ENCODE data around the gene ZC3H13. TPM values are rescaled to one million over a fixed set of nuclear protein-coding genes. Genes with fewer than 3 reads are reported as not detected.

ZC3H13 gene
- total RNA-seq, 4 donors from 2014 or later: 18.8 to 40.6 (median 34.7) TPM

DNA sequence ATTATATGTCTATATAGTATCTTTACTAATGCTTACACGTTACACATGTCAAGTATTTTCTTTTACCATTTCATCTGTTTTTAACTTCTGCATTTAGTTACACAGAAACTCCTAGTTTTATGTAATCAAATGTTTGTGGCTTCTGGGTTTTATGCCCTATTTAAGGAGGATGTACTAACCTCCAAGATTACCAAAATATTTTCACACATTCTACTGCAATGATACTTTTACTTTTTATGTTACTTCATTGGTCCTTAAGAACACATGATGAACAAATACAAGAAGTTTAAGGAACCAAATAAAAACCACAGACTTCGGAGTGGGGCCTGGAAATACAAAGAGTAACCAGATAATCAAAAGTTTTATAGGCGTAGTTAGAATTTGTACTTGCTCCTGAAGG, 37.2 kb downstream of the ZC3H13 start:
- no peak for TF ChIP-seq EP300 (IDR thresholded peaks at IDR 0.05)
- no peak for TF ChIP-seq POLR2AphosphoS5 (IDR thresholded peaks at IDR 0.05)
- TF ChIP-seq, protein P1, sequence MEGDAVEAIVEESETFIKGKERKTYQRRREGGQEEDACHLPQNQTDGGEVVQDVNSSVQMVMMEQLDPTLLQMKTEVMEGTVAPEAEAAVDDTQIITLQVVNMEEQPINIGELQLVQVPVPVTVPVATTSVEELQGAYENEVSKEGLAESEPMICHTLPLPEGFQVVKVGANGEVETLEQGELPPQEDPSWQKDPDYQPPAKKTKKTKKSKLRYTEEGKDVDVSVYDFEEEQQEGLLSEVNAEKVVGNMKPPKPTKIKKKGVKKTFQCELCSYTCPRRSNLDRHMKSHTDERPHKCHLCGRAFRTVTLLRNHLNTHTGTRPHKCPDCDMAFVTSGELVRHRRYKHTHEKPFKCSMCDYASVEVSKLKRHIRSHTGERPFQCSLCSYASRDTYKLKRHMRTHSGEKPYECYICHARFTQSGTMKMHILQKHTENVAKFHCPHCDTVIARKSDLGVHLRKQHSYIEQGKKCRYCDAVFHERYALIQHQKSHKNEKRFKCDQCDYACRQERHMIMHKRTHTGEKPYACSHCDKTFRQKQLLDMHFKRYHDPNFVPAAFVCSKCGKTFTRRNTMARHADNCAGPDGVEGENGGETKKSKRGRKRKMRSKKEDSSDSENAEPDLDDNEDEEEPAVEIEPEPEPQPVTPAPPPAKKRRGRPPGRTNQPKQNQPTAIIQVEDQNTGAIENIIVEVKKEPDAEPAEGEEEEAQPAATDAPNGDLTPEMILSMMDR (IDR thresholded peaks at IDR 0.05): no peak
- TF ChIP-seq POLR2A (IDR thresholded peaks at IDR 0.05): no peak
- Histone ChIP-seq H3K36me3 (peaks cover 69% of the 10 kb centered on the region), H3K4me3 (no peak overlapping the region), H3K27me3 (no peaks in the 10 kb centered on the region), H3K9me3 (no peaks in the 10 kb centered on the region), H3K4me1 (no peaks in the 10 kb centered on the region), H3K27ac (no peak overlapping the region)
- 88% methylated on average over 3 of the region's 3 CpGs for WGBS
- DNase-seq (ENCODE audit: low spot score in 2 of 2): no peak

DNA sequence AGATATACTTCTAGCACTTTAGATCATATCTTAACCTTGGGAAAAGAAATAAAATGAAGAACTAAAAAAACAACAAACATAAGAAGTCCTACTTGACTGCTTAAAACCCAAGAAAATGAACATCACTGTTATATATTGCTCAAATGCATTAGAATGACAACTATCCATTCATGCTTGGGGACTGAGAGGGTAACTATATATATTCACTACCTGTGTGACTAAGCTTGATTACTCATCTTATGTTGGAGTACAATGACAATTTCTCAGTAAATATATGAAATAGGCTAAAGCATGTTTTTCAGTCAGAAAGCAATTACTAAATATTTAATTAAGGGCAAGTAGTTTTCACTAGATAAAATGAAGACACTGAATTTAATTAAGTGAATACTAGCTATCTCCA, 40.1 kb downstream of the ZC3H13 start:
- H3K4me1 ChIP-seq: no peaks in the 10 kb centered on the region
- no peaks in the 10 kb centered on the region for H3K9me3 ChIP-seq
- TF ChIP-seq POLR2AphosphoS5 (IDR thresholded peaks at IDR 0.05): no peak
- TF ChIP-seq EP300 (IDR thresholded peaks at IDR 0.05): no peak
- TF ChIP-seq, protein P1 (IDR thresholded peaks at IDR 0.05): no peak
- no peak for TF ChIP-seq POLR2A (IDR thresholded peaks at IDR 0.05)
- H3K4me3 ChIP-seq: no peak overlapping the region
- peaks cover 62% of the 10 kb centered on the region for H3K36me3 ChIP-seq
- H3K27me3 ChIP-seq: no peaks in the 10 kb centered on the region
- no peak for DNase-seq (ENCODE audit: low spot score in 2 of 2)
- no peak overlapping the region for H3K27ac ChIP-seq

DNA sequence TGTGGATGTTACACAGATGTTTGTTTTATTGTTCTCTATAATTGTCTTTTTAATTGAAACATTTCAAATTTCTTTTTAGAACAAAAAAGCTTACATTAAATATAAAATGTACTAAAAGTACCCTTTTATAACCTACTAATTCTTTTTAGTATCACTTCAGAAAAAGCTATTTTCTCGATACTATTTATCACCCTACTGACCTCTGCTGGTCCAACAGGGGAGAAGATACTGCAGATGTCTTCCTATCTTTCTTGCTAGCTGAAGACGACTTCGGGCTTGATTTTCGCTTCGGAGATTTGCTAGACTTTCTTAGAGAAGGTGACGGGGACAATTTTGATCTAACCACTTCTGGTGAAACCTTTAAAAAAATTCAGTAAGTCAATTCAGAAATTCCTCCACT, 42.4 kb downstream of the ZC3H13 start:
- DNase-seq (ENCODE audit: low spot score in 2 of 2): no peak
- 83% methylated on average over 6 of the region's 6 CpGs for WGBS
- Histone ChIP-seq H3K4me3 (no peak overlapping the region), H3K36me3 (peaks cover 52% of the 10 kb centered on the region), H3K27ac (no peak overlapping the region), H3K27me3 (no peaks in the 10 kb centered on the region), H3K9me3 (no peaks in the 10 kb centered on the region), H3K4me1 (no peaks in the 10 kb centered on the region)
- no peak for TF ChIP-seq EP300 (IDR thresholded peaks at IDR 0.05)
- TF ChIP-seq POLR2AphosphoS5 (IDR thresholded peaks at IDR 0.05): no peak
- TF ChIP-seq, protein P1 (IDR thresholded peaks at IDR 0.05): no peak
- no peak for TF ChIP-seq POLR2A (IDR thresholded peaks at IDR 0.05)

DNA sequence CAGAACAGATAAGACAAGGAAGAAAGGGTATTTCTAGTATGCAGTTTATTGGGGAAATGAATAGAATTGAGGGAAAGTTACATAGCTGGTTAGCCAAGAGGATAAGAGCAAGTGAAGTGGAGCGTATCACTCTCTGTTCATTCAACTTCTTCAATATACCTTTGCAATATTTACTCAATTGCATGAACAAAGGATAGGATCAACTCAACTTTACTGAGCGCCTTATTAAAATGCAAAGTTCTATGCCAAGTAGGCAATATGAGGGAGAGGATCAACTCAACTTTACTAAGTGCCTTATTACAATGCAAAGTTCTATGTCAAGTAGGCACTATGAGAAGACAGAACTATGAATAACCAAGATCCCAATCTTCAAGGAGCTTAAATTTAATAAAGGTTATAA, 43.9 kb downstream of the ZC3H13 start:
- H3K36me3 ChIP-seq: peaks cover 46% of the 10 kb centered on the region
- no peak overlapping the region for H3K4me3 ChIP-seq

DNA sequence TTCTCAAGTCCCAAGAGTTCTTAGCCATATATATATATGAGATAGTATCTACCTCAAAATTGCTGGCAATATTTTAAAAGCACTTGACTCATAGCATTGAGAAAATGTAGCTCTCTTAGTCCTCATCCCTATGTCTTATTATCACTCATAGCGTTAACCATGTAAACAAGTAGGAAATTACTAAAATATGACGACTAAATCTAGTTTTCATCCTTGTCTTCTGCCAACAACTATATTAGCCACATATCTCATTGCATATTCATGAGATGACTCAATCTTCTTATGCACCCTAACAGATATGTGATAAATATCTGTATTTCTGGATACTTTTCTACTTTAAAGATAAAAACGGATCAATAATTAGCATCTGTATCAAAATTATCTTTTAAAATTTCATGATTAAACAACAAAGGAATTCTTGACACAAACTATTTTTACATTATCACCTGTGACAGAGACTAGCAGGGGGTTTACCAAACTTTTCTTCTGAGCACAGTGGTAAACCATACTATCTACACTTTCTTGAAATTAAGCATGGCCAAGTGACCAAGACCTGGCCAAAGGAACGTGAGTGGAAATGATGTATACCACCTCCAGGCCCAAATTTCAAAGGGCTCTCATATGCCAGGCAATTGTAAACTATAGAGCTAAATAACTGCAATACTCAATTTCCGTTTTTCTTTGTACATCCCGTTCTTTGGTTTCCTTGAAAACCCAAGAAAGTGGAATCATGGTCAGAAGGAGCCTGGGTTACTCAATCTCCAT, 45.7 kb downstream of the ZC3H13 start:
- 70% methylated on average over 6 of the region's 6 CpGs for WGBS
- H3K36me3 ChIP-seq: peaks cover 51% of the 10 kb centered on the region
- H3K27ac ChIP-seq: no peak overlapping the region
- no peak overlapping the region for H3K4me3 ChIP-seq
- no peak for DNase-seq (ENCODE audit: low spot score in 2 of 2)
- no peak for TF ChIP-seq POLR2AphosphoS5 (IDR thresholded peaks at IDR 0.05)
- no peaks in the 10 kb centered on the region for H3K9me3 ChIP-seq
- H3K4me1 ChIP-seq: no peaks in the 10 kb centered on the region
- H3K27me3 ChIP-seq: no peaks in the 10 kb centered on the region

More for the DNA sequence above, 43.9 kb downstream of the ZC3H13 start:
- WGBS: 99% methylated on average over 2 of the region's 2 CpGs
- TF ChIP-seq, protein P1 (IDR thresholded peaks at IDR 0.05): no peak
- TF ChIP-seq EP300 (IDR thresholded peaks at IDR 0.05) (no peak), POLR2A (IDR thresholded peaks at IDR 0.05) (no peak), POLR2AphosphoS5 (IDR thresholded peaks at IDR 0.05) (no peak)
- Histone ChIP-seq H3K27ac (no peak overlapping the region), H3K9me3 (no peaks in the 10 kb centered on the region), H3K27me3 (no peaks in the 10 kb centered on the region), H3K4me1 (no peaks in the 10 kb centered on the region)
- no peak for DNase-seq (ENCODE audit: low spot score in 2 of 2)
